H1 (cell line): ENCODE data around the gene SPTBN4. TPM values are rescaled to one million over a fixed set of nuclear protein-coding genes. Genes with fewer than 3 reads are reported as not detected.
A peak's percentile ranks its signal among the peaks of the same experiment; 100 is the strongest.

Source experiments
- BACH1 ChIP-seq: IDR thresholded peaks from 2 replicates; pipeline ENCODE4 v1.6.1; 2012; ENCODE audit warnings: low read length, improper control_type of control experiment
- BCL11A ChIP-seq, 2 experiments: IDR thresholded peaks; one replicate each; pipeline ENCODE4 v1.6.1; 2011; ENCODE audit warnings: low read depth in 2 of 2, low read length in 2 of 2, mild to moderate bottlenecking in 2 of 2
- BRCA1 ChIP-seq: IDR thresholded peaks from 2 replicates; pipeline ENCODE4 v1.6.1; 2012; ENCODE audit warnings: low read depth, low read length, improper control_type of control experiment
- CBX5 ChIP-seq: fragments of 300-800, 300-1000 bp; sonication (generic); IDR thresholded peaks from 2 replicates; pipeline ENCODE4 v1.7.1; 2016; ENCODE audit warnings: antibody characterized with exemption, low read length, low read depth
- CBX8 ChIP-seq: fragments of 300-800, 300-1000 bp; sonication (generic); IDR thresholded peaks from 2 replicates; pipeline ENCODE4 v1.7.1; 2016; ENCODE audit warnings: low read depth, low read length, borderline replicate concordance
- CREB1 ChIP-seq: IDR thresholded peaks from 2 replicates; pipeline ENCODE4 v1.6.1; 2012; ENCODE audit warnings: inconsistent platforms
- CTBP2 ChIP-seq: IDR thresholded peaks from 2 replicates; pipeline ENCODE4 v1.7.0; 2011; ENCODE audit warnings: borderline replicate concordance, mild to moderate bottlenecking, moderate library complexity, mixed read lengths, low read length; ENCODE audit not compliant: insufficient read depth, insufficient read length
- FOSL1 ChIP-seq: IDR thresholded peaks from 2 replicates; pipeline ENCODE4 v1.6.1; 2011; ENCODE audit warnings: mild to moderate bottlenecking, low read depth, low read length, moderate library complexity; ENCODE audit not compliant: insufficient read depth
- KDM1A ChIP-seq: fragments of 200-600, 300-600 bp; sonication (generic); IDR thresholded peaks from 2 replicates; pipeline ENCODE4 v1.7.1; 2016; ENCODE audit warnings: mild to moderate bottlenecking, low read length, borderline replicate concordance
- SP4 ChIP-seq: IDR thresholded peaks from 2 replicates; pipeline ENCODE4 v1.6.1; 2012; ENCODE audit warnings: low read length, inconsistent platforms
- SUZ12 ChIP-seq: fragments of 200-600 bp; sonication (generic); IDR thresholded peaks from 2 replicates; pipeline ENCODE4 v1.6.1; 2012; ENCODE audit warnings: mild to moderate bottlenecking, inconsistent platforms, low read length, moderate library complexity, mixed read lengths
- TCF12 ChIP-seq: IDR thresholded peaks from 2 replicates; pipeline ENCODE4 v1.6.1; 2011; ENCODE audit warnings: low read depth, mild to moderate bottlenecking, low read length
- polyA plus RNA-seq, 7 experiments: library from polyadenylated mRNA; depleted of rRNA in 3 of 7; stranded (reverse) in 5 of 7; unstranded in 2 of 7; fragments of >200 nt in 5 of 7; fragments of 200-250 nt in 2 of 7; gene quantifications; 1 replicate in 5 of 7; 2 replicates in 1 of 7; 4 replicates in 1 of 7; pipeline versions ENCODE4 v1.2.1 to v1.2.3, GENCODE V29; 2011 to 2013; ENCODE audit warnings: missing spikeins in 2 of 7, mixed read lengths in 2 of 7
- total RNA-seq: library from RNA; stranded (reverse); fragmentation: NEBNext Ultra II Directional; extraction: Animal tissue kit (Norgen Biotek cat#: 25700); gene quantifications from 2 replicates; pipeline ENCODE4 v1.2.1, GENCODE V29; 2021
- TF ChIP-seq, protein P1 (sequence below): IDR thresholded peaks from 2 replicates; pipeline ENCODE4 v1.6.1; 2011; ENCODE audit warnings: low read length, improper control_type of control experiment

The SPTBN4 gene
- total and polyA plus RNA-seq, 2 of the 8 experiments (the other 6 are each of a cell fraction or from before 2014, with no cell fraction given): 1.9 to 3.0 TPM

DNA sequence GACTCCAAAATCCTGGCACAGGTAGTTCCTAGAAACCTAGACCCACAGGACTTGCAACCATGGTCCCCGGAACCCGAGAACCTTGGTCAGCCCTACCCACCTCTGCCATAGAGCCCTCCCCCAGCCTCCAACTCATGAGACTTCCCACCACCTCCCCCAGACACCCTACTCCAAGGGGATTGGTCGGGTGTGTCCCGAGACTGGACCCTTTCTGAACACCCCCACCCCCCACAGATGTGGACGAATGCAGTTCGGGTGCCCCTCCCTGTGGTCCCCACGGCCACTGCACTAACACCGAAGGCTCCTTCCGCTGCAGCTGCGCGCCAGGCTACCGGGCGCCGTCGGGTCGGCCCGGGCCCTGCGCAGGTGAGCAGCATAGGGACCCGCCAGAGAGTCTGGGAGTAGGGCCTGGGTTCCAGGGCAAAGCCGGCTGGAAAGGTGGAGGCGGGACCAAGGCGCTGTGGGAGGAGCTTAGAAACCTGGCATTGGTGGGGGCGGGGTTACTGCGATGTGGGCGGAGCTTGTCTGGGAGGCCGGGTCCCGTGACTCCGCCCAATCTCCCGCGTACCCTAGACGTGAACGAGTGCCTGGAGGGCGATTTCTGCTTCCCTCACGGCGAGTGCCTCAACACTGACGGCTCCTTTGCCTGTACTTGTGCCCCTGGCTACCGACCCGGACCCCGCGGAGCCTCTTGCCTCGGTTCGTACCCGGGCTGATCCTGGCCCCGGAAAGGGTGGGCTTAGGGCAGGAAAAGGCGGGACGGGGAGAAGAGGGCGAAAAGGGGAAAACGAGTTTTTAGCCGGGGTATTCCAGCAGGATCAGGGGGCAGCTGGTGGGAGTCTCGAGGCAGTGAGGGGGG is 146.3 kb downstream of the SPTBN4 start (continued):
- TF ChIP-seq, protein P1, sequence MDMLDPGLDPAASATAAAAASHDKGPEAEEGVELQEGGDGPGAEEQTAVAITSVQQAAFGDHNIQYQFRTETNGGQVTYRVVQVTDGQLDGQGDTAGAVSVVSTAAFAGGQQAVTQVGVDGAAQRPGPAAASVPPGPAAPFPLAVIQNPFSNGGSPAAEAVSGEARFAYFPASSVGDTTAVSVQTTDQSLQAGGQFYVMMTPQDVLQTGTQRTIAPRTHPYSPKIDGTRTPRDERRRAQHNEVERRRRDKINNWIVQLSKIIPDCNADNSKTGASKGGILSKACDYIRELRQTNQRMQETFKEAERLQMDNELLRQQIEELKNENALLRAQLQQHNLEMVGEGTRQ: peak; percentile 33; the same call in 1 of the 2 replicates
- TF ChIP-seq CTBP2 (no peak), TCF12 (no peak), BRCA1 (no peak), KDM1A (no peak), FOSL1 (no peak), CBX5 (no peak), SP4 (0 out of 2 replicates have a peak, but pooled peaks have one; percentile 15), BACH1 (no peak), BCL11A (IDR thresholded peaks at IDR 0.05; ENCODE audit: low read depth in 2 of 2, low read length in 2 of 2) (no peak), CBX8 (no peak), SUZ12 (no peak), CREB1 (no peak)
